GM11168 (cell line): ENCODE results near the gene LRRC28.

Experiments used
- in situ Hi-C: fragments of 300-500 bp; cut with MboI; formaldehyde crosslinking; loops from one replicate; pipeline ENCODE4 v1.12.0; 2022; ENCODE audit warnings: low sequenced_read_pairs; ENCODE audit not compliant: unreplicated experiment

LRRC28 gene

GRCh38 chr15:99295840-99296239 is 44.6 kb downstream of the LRRC28 start:
- in situ Hi-C loops = no loop called here

GRCh38 chr15:99296386-99296785 is 45.1 kb downstream of the LRRC28 start:
- in situ Hi-C loops = no loop called here

- in situ Hi-C loops = no loop called here
These were observed 52.6 kb downstream of the LRRC28 start for GRCh38 chr15:99303907-99304306.

GRCh38 chr15:99305761-99306505 is 54.7 kb downstream of the LRRC28 start:
- in situ Hi-C loops = no loop called here

- in situ Hi-C loops = no loop called here
These were observed 55.5 kb downstream of the LRRC28 start for GRCh38 chr15:99306694-99307338.

- in situ Hi-C loops = no loop called here
These were observed 56.5 kb downstream of the LRRC28 start for GRCh38 chr15:99307735-99308134.

GRCh38 chr15:99310745-99311144 is 59.5 kb downstream of the LRRC28 start:
- in situ Hi-C loops = no loop called here

GRCh38 chr15:99312228-99312627 is 60.9 kb downstream of the LRRC28 start:
- in situ Hi-C loops = no loop called here

GRCh38 chr15:99312794-99313193 is 61.5 kb downstream of the LRRC28 start:
- in situ Hi-C loops = no loop called here

- in situ Hi-C loops = no loop called here
These were observed 64.4 kb downstream of the LRRC28 start for GRCh38 chr15:99315636-99316035.

- in situ Hi-C loops = no loop called here
These were observed 69.3 kb downstream of the LRRC28 start for GRCh38 chr15:99320374-99321215.

GRCh38 chr15:99321468-99321867 is 70.2 kb downstream of the LRRC28 start:
- in situ Hi-C loops = no loop called here

- in situ Hi-C loops = no loop called here
These were observed 71.5 kb downstream of the LRRC28 start for GRCh38 chr15:99322643-99323405.

- in situ Hi-C loops = no loop called here
These were observed 72.9 kb downstream of the LRRC28 start for GRCh38 chr15:99324082-99324620.

GRCh38 chr15:99324700-99325099 is 73.4 kb downstream of the LRRC28 start:
- in situ Hi-C loops = no loop called here

GRCh38 chr15:99326235-99326634 is 75.0 kb downstream of the LRRC28 start:
- in situ Hi-C loops = no loop called here

- in situ Hi-C loops = no loop called here
These were observed 77.1 kb downstream of the LRRC28 start for GRCh38 chr15:99328106-99329072.

GRCh38 chr15:99331381-99331780 is 80.1 kb downstream of the LRRC28 start:
- in situ Hi-C loops = no loop called here

- in situ Hi-C loops = no loop called here
These were observed 82.1 kb downstream of the LRRC28 start for GRCh38 chr15:99333413-99333812.
